ENCODE measurements around the gene DMPK.

DNA sequence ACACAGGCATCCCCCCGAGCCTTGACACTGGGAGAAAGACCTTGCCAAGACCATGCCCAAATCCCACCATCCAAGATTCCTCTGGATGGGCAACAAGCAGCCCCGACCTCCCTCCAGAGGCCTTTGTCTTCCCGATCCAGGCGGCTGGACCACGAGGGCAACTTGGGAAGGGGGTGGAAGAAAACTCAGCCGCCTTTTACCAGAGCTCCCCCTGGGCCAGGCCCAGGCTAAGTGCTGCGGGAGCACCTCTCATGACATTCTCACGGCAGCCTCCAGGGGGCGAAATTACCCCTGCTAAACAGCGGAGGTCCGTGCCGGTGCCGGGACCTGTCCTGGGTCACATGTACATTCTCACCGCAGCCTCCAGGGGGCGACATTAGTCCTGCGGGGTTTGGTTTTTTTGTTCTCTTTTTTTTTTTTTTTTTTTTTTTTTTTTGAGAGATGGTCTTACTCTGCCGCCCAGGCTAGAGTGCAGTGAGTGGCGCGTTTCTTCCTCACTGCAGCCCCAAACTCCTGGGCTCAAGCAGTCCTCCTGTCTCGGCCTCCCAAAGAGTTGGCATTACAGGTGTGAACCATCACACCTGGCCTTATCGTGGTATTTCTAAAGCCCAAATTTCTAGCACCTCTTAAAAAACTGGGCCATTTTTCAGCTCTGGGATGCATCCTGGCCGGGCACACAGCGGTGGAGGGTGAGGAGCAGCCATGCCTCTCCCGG, 34.9 kb upstream of the DMPK start:
- TF ChIP-seq, protein P1, sequence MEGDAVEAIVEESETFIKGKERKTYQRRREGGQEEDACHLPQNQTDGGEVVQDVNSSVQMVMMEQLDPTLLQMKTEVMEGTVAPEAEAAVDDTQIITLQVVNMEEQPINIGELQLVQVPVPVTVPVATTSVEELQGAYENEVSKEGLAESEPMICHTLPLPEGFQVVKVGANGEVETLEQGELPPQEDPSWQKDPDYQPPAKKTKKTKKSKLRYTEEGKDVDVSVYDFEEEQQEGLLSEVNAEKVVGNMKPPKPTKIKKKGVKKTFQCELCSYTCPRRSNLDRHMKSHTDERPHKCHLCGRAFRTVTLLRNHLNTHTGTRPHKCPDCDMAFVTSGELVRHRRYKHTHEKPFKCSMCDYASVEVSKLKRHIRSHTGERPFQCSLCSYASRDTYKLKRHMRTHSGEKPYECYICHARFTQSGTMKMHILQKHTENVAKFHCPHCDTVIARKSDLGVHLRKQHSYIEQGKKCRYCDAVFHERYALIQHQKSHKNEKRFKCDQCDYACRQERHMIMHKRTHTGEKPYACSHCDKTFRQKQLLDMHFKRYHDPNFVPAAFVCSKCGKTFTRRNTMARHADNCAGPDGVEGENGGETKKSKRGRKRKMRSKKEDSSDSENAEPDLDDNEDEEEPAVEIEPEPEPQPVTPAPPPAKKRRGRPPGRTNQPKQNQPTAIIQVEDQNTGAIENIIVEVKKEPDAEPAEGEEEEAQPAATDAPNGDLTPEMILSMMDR (IDR thresholded peaks at IDR 0.05; ENCODE audit: insufficient read depth, low read length, poor library complexity, severe bottlenecking) = peak; percentile 98
- TF ChIP-seq EZH2phosphoT487 (conservative IDR thresholded peaks at IDR 0.05; ENCODE audit: low read length) = no peak
